D721Med (cell line): ENCODE data around the gene MUC6.

Source experiments
- DNase-seq: peaks from one replicate; pipeline ENCODE4 v3.0.0; 2011; ENCODE audit warnings: low spot score; ENCODE audit not compliant: insufficient read length
- FAIRE-seq: peaks from 2 replicates; lab custom pipeline; 2011; peaks lifted over from hg19 to GRCh38; lab: Jason Lieb, UNC
- CTCF ChIP-seq: IDR thresholded peaks from 2 replicates; pipeline ENCODE4 v1.5.1; 2012; ENCODE audit warnings: mild to moderate bottlenecking, control low read depth; ENCODE audit not compliant: insufficient read depth; ENCODE audit errors: missing control alignments

Gene MUC6

GRCh38 chr11:1014276-1014675 is 22.2 kb downstream of the MUC6 start:
- FAIRE-seq, result no peak

GRCh38 chr11:1013631-1013935 is 22.9 kb downstream of the MUC6 start:
- no peak for FAIRE-seq
- DNase-seq, result no peak
- TF ChIP-seq CTCF, result no peak

More at GRCh38 chr11:1014276-1014675, 22.2 kb downstream of the MUC6 start:
- TF ChIP-seq CTCF, result no peak
- DNase-seq, result no peak

GRCh38 chr11:1012740-1013630 is 23.5 kb downstream of the MUC6 start:
- FAIRE-seq (no peak), DNase-seq (no peak)
- TF ChIP-seq CTCF, result no peak

GRCh38 chr11:1012291-1012690 is 24.2 kb downstream of the MUC6 start:
- TF ChIP-seq CTCF, result no peak
- FAIRE-seq (no peak), DNase-seq (no peak)

- DNase-seq (no peak), FAIRE-seq (no peak)
- no peak for TF ChIP-seq CTCF
Measured at GRCh38 chr11:1011320-1011698, 25.2 kb downstream of the MUC6 start.

- FAIRE-seq, result no peak
- no peak for DNase-seq
- TF ChIP-seq CTCF, result no peak
Measured at GRCh38 chr11:1010551-1011319, 25.8 kb downstream of the MUC6 start.
